Measurements from ENCODE around the gene S100A1. TPM values are rescaled to one million over a fixed set of nuclear protein-coding genes. Genes with fewer than 3 reads are reported as not detected.

Gene S100A1
- total RNA-seq, 1 experiment from 2014 or later = 0.46 TPM

GRCh38 chr1:153616144-153616916 lies 11.9 kb upstream of the S100A1 start, which contains the start of gene S100A14:
Gene S100A14, minus strand, starts transcription at chr1:153616325. Its CDS starts 467 bp downstream, at chr1:153615858.
- H3K9me2 ChIP-seq (ENCODE audit: insufficient read depth) = no peaks in the 10 kb centered on the region
- BruUV-seq (replicated peaks) = no TSS peak
- H3F3A ChIP-seq (ENCODE audit: insufficient read depth, low read depth) = peaks cover 36% of the 10 kb centered on the region
- ChIA-PET CTCF (interaction anchor here (0.5 to 1.3 kb wide), 5 partner anchors 11 to 457 kb away, joined by 3 to 15 read pairs (median 7); partner anchors contain the start of genes CHTOP and S100A13), POLR2A (ENCODE audit: unreplicated experiment) (interaction anchor here (0.5 to 2.8 kb wide), 9 partner anchors 10 to 324 kb away, joined by 3 to 31 read pairs (median 5); partner anchors contain the start of genes CHTOP and S100A13)
- intact Hi-C loops (cut with micrococcal nuclease; ENCODE audit: unreplicated experiment) = loop anchor here (1.0 kb wide), 1 partner anchor 18 kb away; the partner anchor contains the start of gene CHTOP
- no peaks in the 10 kb centered on the region for H3K9me3 ChIP-seq (ENCODE audit: insufficient read depth, low read depth)
- peak within 1 kb of the TSS; percentile 88 for H3K4me2 ChIP-seq
- no peak within 1 kb of the TSS for H2AFZ ChIP-seq
- H3K27ac ChIP-seq = peak within 1 kb of the TSS; percentile 56
- DNase-seq = peak; percentile 73 to 89
- 0 out of 2 replicates have a peak, but pooled peaks cover 5% of the 10 kb centered on the region for H3K36me3 ChIP-seq (ENCODE audit: low read depth)
- no peak for TF ChIP-seq CTCF (conservative IDR thresholded peaks at IDR 0.05)
- TF ChIP-seq EZH2 (IDR thresholded peaks at IDR 0.05; ENCODE audit: low read depth) = no peak
- no peaks in the 10 kb centered on the region for H4K20me1 ChIP-seq (ENCODE audit: insufficient read depth)
- peaks cover 44% of the 10 kb centered on the region for H3K4me1 ChIP-seq (replicated peaks; ENCODE audit: insufficient read depth)
- H3K4me3 ChIP-seq = peak within 1 kb of the TSS; percentile 66
- H3K27me3 ChIP-seq (ENCODE audit: insufficient read depth, low read depth) = no peaks in the 10 kb centered on the region
- peaks cover 38% of the 10 kb centered on the region for H3K79me2 ChIP-seq (ENCODE audit: low read depth)

DNA sequence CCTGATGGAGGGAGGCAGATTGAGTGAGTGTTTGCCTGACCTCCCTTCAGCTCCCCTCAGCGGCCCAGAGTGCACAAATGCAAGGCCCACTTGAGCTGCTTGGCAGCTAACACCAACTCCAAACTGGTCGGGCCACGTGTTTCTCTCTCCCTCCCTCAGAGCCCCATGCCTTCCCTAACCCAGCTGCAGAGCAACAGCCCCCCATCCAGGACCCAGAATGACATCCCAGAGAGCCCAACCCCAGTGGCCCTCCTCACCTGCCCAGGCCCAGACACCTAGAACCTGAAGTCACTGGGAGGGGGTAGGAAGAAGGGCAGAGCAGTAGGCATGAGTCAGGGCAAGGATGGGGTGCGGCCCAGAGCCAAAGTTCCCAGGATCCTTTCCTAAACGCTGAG lies 11.3 kb upstream of the S100A1 start:
- Histone ChIP-seq H3K79me2 (ENCODE audit: low read depth) (peaks cover 32% of the 10 kb centered on the region), H3F3A (ENCODE audit: insufficient read depth, low read depth) (peaks cover 34% of the 10 kb centered on the region), H3K27me3 (ENCODE audit: insufficient read depth, low read depth) (no peaks in the 10 kb centered on the region), H3K36me3 (ENCODE audit: low read depth) (peaks cover 5% of the 10 kb centered on the region; the same call in 1 of the 2 replicates), H3K4me3 (no peak overlapping the region), H2AFZ (no peak overlapping the region), H3K27ac (peak overlapping the region; percentile 56), H3K9me3 (ENCODE audit: insufficient read depth, low read depth) (no peaks in the 10 kb centered on the region), H3K4me2 (peak overlapping the region; percentile 88), H3K4me1 (replicated peaks; ENCODE audit: insufficient read depth) (peaks cover 44% of the 10 kb centered on the region), H4K20me1 (ENCODE audit: insufficient read depth) (no peaks in the 10 kb centered on the region), H3K9me2 (ENCODE audit: insufficient read depth) (no peaks in the 10 kb centered on the region)
- BruUV-seq (replicated peaks) = TSS peak; percentile 42
- POLR2A ChIA-PET (ENCODE audit: unreplicated experiment) = interaction anchor here (0.6 to 2.8 kb wide), 5 partner anchors 10 to 51 kb away, joined by 4 to 31 read pairs (median 6); partner anchors contain the start of genes CHTOP and S100A13
- TF ChIP-seq EZH2 (IDR thresholded peaks at IDR 0.05; ENCODE audit: low read depth) = no peak
- no peak for TF ChIP-seq CTCF (conservative IDR thresholded peaks at IDR 0.05)
- CTCF ChIA-PET = interaction anchor here (0.6 to 1.3 kb wide), 2 partner anchors 10 to 119 kb away, joined by 9 to 15 read pairs; partner anchors contain the start of gene S100A13
- DNase-seq = no peak
- intact Hi-C loops (cut with micrococcal nuclease; ENCODE audit: unreplicated experiment) = loop anchor here (1.0 kb wide), 1 partner anchor 17 kb away; the partner anchor contains the start of gene CHTOP

GRCh38 chr1:153617663-153618062 lies 10.6 kb upstream of the S100A1 start:
- peak overlapping the region; percentile 56 for H3K27ac ChIP-seq

More at GRCh38 chr1:153617663-153618062, 10.6 kb upstream of the S100A1 start:
- H3K4me3 ChIP-seq = no peak overlapping the region
- no peaks in the 10 kb centered on the region for H3K9me3 ChIP-seq (ENCODE audit: insufficient read depth, low read depth)
- H3K36me3 ChIP-seq (ENCODE audit: low read depth) = peaks cover 11% of the 10 kb centered on the region; the same call in 1 of the 2 replicates
- no peaks in the 10 kb centered on the region for H4K20me1 ChIP-seq (ENCODE audit: insufficient read depth)
- intact Hi-C loops (cut with micrococcal nuclease; ENCODE audit: unreplicated experiment) = no loop called here
- peaks cover 34% of the 10 kb centered on the region for H3F3A ChIP-seq (ENCODE audit: insufficient read depth, low read depth)
- no peak overlapping the region for H2AFZ ChIP-seq
- ChIA-PET POLR2A (ENCODE audit: unreplicated experiment) (interaction anchor here (1.0 kb wide), 1 partner anchor 16 kb away, joined by 5 read pairs; the partner anchor contains the start of gene CHTOP), CTCF (no interaction called here)
- peaks cover 24% of the 10 kb centered on the region for H3K79me2 ChIP-seq (ENCODE audit: low read depth)
- H3K4me2 ChIP-seq = no peak overlapping the region
- no peaks in the 10 kb centered on the region for H3K27me3 ChIP-seq (ENCODE audit: insufficient read depth, low read depth)
- H3K9me2 ChIP-seq (ENCODE audit: insufficient read depth) = no peaks in the 10 kb centered on the region
- peaks cover 44% of the 10 kb centered on the region for H3K4me1 ChIP-seq (replicated peaks; ENCODE audit: insufficient read depth)
- no peak for TF ChIP-seq EZH2 (IDR thresholded peaks at IDR 0.05; ENCODE audit: low read depth)
- no peak for TF ChIP-seq CTCF (conservative IDR thresholded peaks at IDR 0.05)
- DNase-seq = no peak
- no TSS peak for BruUV-seq (replicated peaks)

Data from PC-9 (cell line).